ENCODE measurements around the gene SMOC2.

GRCh38 chr6:168496997-168497331, 56.0 kb downstream of the SMOC2 start:
- no peak for TF ChIP-seq GATA3 (IDR thresholded peaks at IDR 0.05; ENCODE audit: low read depth, low read length)
- no peak for TF ChIP-seq GATA2 (IDR thresholded peaks at IDR 0.05; ENCODE audit: low read depth, low read length)

Measured in SH-SY5Y (cell line).